Panc1 (cell line): Measurements from ENCODE around the gene ZNF346.

Experiments
- CTCF ChIP-seq: fragments of 450-650 bp; IDR thresholded peaks from 2 replicates; pipeline ENCODE4 v1.5.1; 2017; ENCODE audit warnings: mild to moderate bottlenecking
- POLR2AphosphoS5 ChIP-seq: IDR thresholded peaks from 2 replicates; pipeline ENCODE4 v1.6.1; 2012; ENCODE audit warnings: mild to moderate bottlenecking, low read depth, low read length, moderate library complexity
- REST ChIP-seq, 2 experiments: IDR thresholded peaks; 2 replicates each; pipeline ENCODE4 v1.6.1; 2011 to 2012; ENCODE audit warnings: low read depth in 2 of 2, control low read depth in 1 of 2, low read length in 1 of 2, mild to moderate bottlenecking in 1 of 2, moderate library complexity in 1 of 2; ENCODE audit not compliant: insufficient read depth in 1 of 2
- SIN3A ChIP-seq: IDR thresholded peaks from 2 replicates; pipeline ENCODE4 v1.6.1; 2012; ENCODE audit warnings: low read depth, mild to moderate bottlenecking, low read length, moderate library complexity, borderline replicate concordance; ENCODE audit not compliant: insufficient read depth

- no peak for TF ChIP-seq CTCF
- TF ChIP-seq REST (IDR thresholded peaks at IDR 0.05; ENCODE audit: insufficient read depth in 1 of 2, low read depth in 2 of 2, low read length in 1 of 2), result no peak
- TF ChIP-seq POLR2AphosphoS5, result no peak
- TF ChIP-seq SIN3A, result no peak
Observed at GRCh38 chr5:177083357-177083756, 60.9 kb downstream of the ZNF346 start.
